Duodenal mucosa (tissue), 2 donors: ENCODE results near the gene PCDHA7.
"Not testable (repeated sequence)": the region's sequence is repeated elsewhere in the genome, so short reads cannot be mapped to it uniquely, and the experiment has no call there.

Experiments used
- H3K27ac ChIP-seq: one replicate; pipeline ENCODE4 v1.7.0; 2013; ENCODE audit warnings: low read depth, low read length
- H3K27me3 ChIP-seq, 2 donors: one replicate each; pipeline ENCODE4 v1.7.0; 2013; ENCODE audit warnings: low read length in 2 of 2, control low read depth in 1 of 2; ENCODE audit not compliant: insufficient read depth in 2 of 2, control insufficient read depth in 1 of 2
- H3K36me3 ChIP-seq, 2 donors: one replicate each; pipeline ENCODE4 v1.7.0; 2013; ENCODE audit warnings: low read length in 2 of 2, control low read depth in 1 of 2; ENCODE audit not compliant: insufficient read depth in 2 of 2, control insufficient read depth in 1 of 2
- H3K4me1 ChIP-seq, 2 donors: one replicate each; pipeline ENCODE4 v1.7.0; 2013; ENCODE audit warnings: low read length in 2 of 2, control low read depth in 1 of 2; ENCODE audit not compliant: insufficient read depth in 2 of 2, control insufficient read depth in 1 of 2
- H3K4me3 ChIP-seq, 2 donors: one replicate each; pipeline ENCODE4 v1.7.0; 2013; ENCODE audit warnings: low read length in 2 of 2, low read depth in 1 of 2
- H3K9ac ChIP-seq, 2 donors: one replicate each; pipeline ENCODE4 v1.7.0; 2013; ENCODE audit warnings: low read length in 2 of 2, low read depth in 1 of 2
- H3K9me3 ChIP-seq, 2 donors: one replicate each; pipeline ENCODE4 v1.7.0; 2013; ENCODE audit warnings: low read length in 2 of 2, control low read depth in 1 of 2; ENCODE audit not compliant: control insufficient read depth in 1 of 2

Gene PCDHA7

DNA sequence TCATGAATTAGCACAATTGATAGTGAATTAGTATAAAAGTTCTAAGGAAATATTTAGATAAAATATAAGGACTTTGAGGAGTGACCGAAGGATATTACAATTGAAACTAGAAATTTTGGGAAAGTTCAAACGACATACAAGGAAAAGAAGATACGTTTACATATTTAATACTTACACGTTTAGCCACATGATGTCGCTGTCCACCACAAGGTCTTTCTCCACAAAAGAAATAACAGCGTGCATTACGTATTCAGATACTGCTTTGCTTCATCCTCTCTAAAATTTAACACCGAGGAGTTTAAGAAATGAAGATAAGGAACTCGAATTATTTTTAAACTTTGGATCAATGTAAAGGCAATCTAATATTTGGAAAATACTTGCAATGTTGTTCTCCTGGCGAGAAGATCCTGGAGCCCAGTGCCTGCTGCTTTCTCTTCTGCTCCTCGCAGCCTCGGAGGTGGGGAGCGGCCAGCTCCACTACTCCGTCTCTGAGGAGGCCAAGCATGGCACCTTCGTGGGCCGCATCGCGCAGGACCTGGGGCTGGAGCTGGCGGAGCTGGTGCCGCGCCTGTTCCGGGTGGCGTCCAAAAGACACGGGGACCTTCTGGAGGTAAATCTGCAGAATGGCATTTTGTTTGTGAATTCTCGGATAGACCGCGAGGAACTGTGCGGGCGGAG lies 33.1 kb upstream of the PCDHA7 start, which contains the start of gene PCDHA3:
TSS of gene PCDHA3 (plus strand) at position 242 of the 678 bp plus-strand sequence.
- Histone ChIP-seq H3K27me3 (no peaks in the 10 kb centered on the region), H3K27ac (no peak within 1 kb of the TSS), H3K4me1 (no peaks in the 10 kb centered on the region), H3K9ac (no peak within 1 kb of the TSS), H3K4me3 (peak within 1 kb of the TSS; percentile 6 to 23), H3K36me3 (no peaks in the 10 kb centered on the region), H3K9me3 (peaks cover 21 to 23% of the 10 kb centered on the region in 2 donors)

DNA sequence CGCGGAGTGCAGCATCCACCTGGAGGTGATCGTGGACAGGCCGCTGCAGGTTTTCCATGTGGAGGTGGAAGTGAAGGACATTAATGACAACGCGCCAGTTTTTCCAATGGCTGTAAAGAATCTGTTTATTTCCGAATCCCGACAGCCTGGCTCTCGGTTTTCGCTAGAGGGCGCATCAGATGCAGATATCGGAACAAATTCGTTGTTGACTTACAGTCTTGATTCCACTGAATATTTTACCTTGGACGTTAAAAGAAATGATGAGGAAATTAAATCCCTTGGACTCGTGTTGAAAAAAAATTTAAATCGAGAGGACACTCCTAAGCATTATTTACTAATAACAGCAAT lies 32.6 kb upstream of the PCDHA7 start:
- Histone ChIP-seq H3K4me3 (peak overlapping the region; percentile 6 to 23), H3K9ac (no peak overlapping the region), H3K27ac (no peak overlapping the region), H3K36me3 (no peaks in the 10 kb centered on the region), H3K4me1 (no peaks in the 10 kb centered on the region), H3K27me3 (no peaks in the 10 kb centered on the region), H3K9me3 (peaks cover 16 to 19% of the 10 kb centered on the region in 2 donors)

DNA sequence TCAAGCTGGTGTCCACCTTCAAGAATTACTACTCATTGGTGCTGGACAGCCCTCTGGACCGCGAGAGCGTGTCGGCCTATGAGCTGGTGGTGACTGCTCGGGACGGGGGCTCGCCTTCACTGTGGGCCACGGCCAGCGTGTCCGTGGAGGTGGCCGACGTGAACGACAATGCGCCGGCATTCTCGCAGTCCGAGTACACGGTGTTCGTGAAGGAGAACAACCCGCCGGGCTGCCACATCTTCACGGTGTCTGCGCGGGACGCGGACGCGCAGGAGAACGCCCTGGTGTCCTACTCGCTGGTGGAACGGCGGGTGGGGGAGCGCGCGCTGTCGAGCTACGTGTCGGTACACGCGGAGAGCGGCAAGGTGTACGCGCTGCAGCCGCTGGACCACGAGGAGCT lies 31.7 kb upstream of the PCDHA7 start:
- not testable (repeated sequence) for H3K27me3 ChIP-seq, H3K36me3 ChIP-seq, H3K9ac ChIP-seq, H3K4me3 ChIP-seq, H3K27ac ChIP-seq, H3K4me1 ChIP-seq
- H3K9me3 ChIP-seq, result peaks cover 10 to 13% of the 10 kb centered on the region in 2 donors

DNA sequence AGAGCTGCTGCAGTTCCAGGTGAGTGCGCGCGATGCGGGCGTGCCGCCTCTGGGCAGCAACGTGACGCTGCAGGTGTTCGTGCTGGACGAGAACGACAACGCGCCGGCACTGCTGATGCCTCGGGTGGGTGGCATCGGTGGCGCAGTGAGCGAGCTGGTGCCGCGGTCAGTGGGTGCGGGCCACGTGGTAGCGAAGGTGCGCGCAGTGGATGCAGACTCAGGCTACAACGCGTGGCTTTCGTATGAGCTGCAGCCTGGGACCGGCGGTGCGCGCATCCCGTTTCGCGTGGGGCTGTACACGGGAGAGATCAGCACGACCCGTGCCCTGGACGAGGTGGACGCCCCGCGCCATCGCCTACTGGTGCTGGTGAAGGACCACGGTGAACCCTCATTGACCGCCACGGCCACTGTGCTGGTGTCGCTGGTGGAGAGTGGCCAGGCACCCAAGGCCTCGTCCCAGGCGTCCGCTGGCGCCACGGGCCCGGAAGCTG lies 31.2 kb upstream of the PCDHA7 start:
- Histone ChIP-seq H3K27ac (no peak overlapping the region), H3K36me3 (no peaks in the 10 kb centered on the region), H3K9me3 (peaks cover 12 to 15% of the 10 kb centered on the region in 2 donors), H3K27me3 (no peaks in the 10 kb centered on the region), H3K4me3 (no peak overlapping the region), H3K9ac (no peak overlapping the region), H3K4me1 (no peaks in the 10 kb centered on the region)

DNA sequence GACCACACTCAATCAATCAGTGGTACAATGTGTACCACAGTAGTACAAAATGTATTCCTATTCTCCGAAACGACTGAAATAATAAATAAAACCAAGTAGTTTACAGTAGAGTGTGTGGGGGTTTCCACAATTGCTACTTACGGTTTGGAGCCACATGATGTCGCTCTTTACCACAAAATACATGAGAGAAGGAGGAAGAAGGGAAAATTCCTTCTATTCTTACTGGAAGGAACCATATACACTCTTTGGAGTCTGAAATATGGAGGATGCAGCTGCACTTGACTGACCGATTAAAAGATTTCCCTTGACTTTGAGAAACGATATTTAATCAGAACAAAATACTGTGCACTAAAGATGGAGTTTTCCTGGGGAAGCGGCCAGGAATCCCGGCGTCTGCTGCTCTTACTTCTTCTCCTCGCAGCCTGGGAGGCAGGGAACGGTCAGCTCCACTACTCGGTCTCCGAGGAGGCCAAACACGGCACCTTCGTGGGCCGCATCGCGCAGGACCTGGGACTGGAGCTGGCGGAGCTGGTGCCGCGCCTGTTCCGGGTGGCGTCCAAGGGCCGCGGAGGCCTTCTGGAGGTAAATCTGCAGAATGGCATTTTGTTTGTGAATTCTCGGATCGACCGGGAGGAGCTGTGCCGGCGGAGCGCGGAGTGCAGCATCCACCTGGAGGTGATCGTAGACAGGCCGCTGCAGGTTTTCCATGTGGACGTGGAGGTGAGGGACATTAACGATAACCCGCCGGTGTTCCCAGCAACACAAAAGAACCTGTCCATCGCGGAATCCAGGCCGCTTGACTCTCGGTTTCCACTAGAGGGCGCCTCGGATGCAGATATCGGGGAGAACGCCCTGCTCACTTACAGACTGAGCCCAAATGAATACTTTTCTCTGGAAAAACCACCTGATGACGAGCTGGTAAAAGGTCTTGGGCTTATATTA lies 27.0 kb upstream of the PCDHA7 start, which contains the start of gene PCDHA4:
TSS of gene PCDHA4 (plus strand) at position 235 of the 942 bp plus-strand sequence.
- Histone ChIP-seq H3K27me3 (no peaks in the 10 kb centered on the region), H3K27ac (no peak within 1 kb of the TSS), H3K4me1 (no peaks in the 10 kb centered on the region), H3K4me3 (peak within 1 kb of the TSS in 1 of 2 donors; percentile 48), H3K36me3 (no peaks in the 10 kb centered on the region), H3K9ac (no peak within 1 kb of the TSS), H3K9me3 (peaks cover 7 to 28% of the 10 kb centered on the region in 2 donors)

DNA sequence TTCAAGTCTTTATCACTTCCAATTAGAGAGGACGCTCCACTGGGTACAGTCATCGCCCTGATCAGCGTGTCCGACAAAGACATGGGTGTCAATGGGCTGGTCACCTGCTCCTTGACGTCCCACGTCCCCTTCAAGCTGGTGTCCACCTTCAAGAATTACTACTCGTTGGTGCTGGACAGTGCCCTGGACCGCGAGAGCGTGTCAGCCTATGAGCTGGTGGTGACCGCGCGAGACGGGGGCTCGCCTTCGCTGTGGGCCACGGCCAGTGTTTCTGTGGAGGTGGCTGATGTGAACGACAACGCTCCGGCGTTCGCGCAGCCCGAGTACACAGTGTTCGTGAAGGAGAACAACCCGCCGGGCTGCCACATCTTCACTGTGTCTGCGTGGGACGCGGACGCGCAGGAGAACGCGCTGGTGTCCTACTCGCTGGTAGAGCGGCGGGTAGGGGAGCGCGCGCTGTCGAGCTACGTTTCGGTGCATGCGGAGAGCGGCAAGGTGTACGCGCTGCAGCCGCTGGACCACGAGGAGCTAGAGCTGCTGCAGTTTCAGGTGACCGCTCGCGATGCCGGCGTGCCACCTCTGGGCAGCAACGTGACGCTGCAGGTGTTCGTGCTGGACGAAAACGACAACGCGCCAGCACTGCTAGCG lies 25.7 kb upstream of the PCDHA7 start:
- H3K9ac ChIP-seq, H3K4me1 ChIP-seq, H3K27me3 ChIP-seq, H3K27ac ChIP-seq, H3K36me3 ChIP-seq, H3K4me3 ChIP-seq: not testable (repeated sequence)
- H3K9me3 ChIP-seq, result peaks cover 9 to 16% of the 10 kb centered on the region in 2 donors

DNA sequence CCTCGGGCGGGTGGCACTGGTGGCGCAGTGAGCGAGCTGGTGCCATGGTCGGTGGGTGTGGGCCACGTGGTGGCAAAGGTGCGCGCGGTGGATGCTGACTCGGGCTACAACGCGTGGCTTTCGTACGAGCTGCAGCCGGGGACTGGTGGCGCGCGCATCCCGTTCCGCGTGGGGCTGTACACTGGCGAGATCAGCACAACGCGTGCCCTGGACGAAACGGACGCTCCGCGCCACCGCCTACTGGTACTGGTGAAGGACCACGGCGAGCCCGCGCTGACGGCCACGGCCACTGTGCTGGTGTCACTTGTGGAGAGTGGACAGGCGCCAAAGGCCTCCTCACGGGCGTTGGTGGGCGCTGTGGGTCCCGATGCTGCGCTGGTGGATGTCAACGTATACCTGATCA lies 25.2 kb upstream of the PCDHA7 start:
- peaks cover 11 to 16% of the 10 kb centered on the region in 2 donors for H3K9me3 ChIP-seq
- H3K4me3 ChIP-seq, result no peak overlapping the region
- H3K9ac ChIP-seq, result no peak overlapping the region
- H3K36me3 ChIP-seq, result no peaks in the 10 kb centered on the region
- H3K27ac ChIP-seq, result no peak overlapping the region
- no peaks in the 10 kb centered on the region for H3K27me3 ChIP-seq
- H3K4me1 ChIP-seq, result no peaks in the 10 kb centered on the region

DNA sequence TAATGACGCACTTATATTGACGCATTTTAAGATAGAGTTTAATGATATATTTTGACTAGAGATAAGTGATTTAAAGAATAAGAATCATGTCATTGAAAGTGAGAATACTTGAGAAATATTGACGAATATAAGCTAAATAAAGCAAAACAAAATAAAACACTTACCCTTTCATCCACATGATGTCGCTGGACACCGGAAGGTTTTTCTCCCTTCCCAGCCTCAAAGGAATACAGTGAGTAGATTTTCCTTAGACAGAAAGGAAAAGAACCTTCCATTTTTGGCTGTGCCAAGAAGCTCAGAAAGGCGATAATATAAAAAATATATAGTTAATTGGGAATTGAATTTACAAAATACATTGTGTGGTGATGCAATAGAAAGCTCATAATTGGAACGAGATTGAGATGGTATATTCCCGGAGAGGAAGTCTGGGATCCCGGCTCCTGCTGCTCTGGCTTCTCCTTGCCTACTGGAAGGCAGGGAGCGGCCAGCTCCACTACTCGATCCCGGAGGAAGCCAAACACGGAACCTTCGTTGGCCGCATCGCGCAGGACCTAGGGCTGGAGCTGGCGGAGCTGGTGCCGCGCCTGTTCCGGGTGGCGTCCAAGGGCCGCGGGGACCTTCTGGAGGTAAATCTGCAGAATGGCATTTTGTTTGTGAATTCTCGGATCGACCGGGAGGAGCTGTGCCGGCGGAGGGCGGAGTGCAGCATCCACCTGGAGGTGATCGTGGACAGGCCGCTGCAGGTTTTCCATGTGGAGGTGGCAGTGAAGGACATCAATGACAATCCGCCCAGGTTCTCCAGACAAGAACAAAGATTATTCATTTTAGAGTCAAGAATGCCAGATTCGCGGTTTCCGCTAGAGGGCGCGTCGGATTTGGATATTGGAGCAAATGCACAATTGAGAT lies 12.4 kb upstream of the PCDHA7 start, which contains the start of gene PCDHA5:
TSS of gene PCDHA5 (plus strand) at position 239 of the 906 bp plus-strand sequence.
- Histone ChIP-seq H3K27ac (no peak within 1 kb of the TSS), H3K4me3 (no peak within 1 kb of the TSS), H3K9ac (no peak within 1 kb of the TSS), H3K36me3 (no peaks in the 10 kb centered on the region), H3K4me1 (no peaks in the 10 kb centered on the region), H3K27me3 (no peaks in the 10 kb centered on the region), H3K9me3 (peaks cover 4 to 9% of the 10 kb centered on the region in 2 donors)

DNA sequence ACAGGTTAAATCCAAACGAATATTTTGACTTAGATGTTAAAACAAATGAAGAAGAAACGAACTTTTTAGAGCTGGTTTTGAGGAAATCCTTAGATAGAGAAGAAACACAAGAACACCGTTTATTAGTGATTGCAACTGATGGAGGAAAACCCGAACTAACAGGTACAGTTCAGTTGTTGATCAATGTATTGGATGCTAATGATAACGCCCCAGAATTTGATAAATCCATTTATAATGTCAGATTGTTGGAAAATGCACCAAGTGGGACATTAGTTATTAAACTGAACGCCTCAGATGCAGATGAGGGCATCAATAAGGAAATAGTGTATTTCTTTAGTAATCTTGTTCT lies 11.8 kb upstream of the PCDHA7 start:
- H3K4me1 ChIP-seq, result no peaks in the 10 kb centered on the region
- no peak overlapping the region for H3K27ac ChIP-seq
- H3K27me3 ChIP-seq, result no peaks in the 10 kb centered on the region
- H3K9me3 ChIP-seq, result peaks cover 4 to 9% of the 10 kb centered on the region in 2 donors
- H3K4me3 ChIP-seq, result no peak overlapping the region
- H3K9ac ChIP-seq, result no peak overlapping the region
- no peaks in the 10 kb centered on the region for H3K36me3 ChIP-seq
